ENCODE measurements around the gene DENND2C. TPM values are rescaled to one million over a fixed set of nuclear protein-coding genes. Genes with fewer than 3 reads are reported as not detected.
"Not testable (repeated sequence)": the region's sequence is repeated elsewhere in the genome, so short reads cannot be mapped to it uniquely, and the experiment has no call there.

The DENND2C gene
- total RNA-seq, 2 donors from 2014 or later: 0.64 to 1.3 TPM

DNA sequence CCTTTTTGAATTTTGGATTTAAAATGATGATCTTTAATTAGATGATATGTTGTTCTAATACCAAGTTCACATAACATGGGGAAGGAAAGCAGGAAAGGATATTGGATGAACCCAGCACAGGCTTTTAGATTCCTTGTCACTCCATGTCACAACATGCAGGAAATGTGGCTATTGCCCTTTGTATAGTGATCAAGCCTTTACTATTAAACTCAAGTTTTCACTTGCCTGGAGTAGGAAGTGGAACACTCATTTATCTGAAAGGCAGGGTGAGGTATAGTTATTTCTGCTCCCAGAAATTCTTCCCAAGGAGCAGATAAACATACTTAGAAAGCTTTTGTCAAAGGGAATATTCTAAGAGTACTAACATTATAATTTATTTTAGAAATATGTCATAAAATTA lies 51.2 kb downstream of the DENND2C start:
- ATAC-seq (no peak), DNase-seq (no peak)
- intact Hi-C loops (cut with DNase I, micrococcal nuclease): no loop called here

DNA sequence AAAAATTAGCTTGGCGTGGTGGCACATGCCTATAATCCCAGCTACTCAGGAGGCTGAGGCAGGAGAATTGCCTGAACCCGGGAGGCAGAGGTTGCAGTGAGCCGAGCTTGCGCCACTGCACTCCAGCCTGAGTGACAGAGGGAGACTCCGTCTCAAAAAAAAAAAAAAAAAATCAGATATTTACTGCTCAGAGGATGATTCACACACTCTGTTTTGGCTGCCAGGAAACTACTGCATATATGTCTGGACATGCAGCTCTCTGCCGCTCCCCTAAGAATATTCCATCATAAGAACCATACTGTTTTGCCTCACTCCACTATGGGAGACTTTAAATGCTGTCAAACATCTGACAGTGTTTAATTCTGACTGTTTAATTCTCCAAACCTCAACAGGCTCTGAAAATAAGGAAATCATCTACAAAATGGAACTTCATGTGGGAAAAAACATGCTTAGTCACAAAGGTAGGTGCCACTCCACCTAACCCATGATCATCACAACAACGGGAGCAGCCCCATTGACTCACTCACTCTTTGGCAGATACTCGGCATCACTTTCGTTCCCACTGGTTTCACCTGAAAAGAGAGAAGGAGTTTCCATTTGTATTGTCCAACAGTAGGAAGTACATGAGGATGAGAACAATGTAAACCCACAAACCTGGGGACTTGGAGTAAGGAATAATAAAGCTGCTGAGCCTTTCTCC lies 59.2 kb downstream of the DENND2C start:
- DNase-seq (no peak), ATAC-seq (no peak)
- intact Hi-C loops (cut with DNase I, micrococcal nuclease): no loop called here

DNA sequence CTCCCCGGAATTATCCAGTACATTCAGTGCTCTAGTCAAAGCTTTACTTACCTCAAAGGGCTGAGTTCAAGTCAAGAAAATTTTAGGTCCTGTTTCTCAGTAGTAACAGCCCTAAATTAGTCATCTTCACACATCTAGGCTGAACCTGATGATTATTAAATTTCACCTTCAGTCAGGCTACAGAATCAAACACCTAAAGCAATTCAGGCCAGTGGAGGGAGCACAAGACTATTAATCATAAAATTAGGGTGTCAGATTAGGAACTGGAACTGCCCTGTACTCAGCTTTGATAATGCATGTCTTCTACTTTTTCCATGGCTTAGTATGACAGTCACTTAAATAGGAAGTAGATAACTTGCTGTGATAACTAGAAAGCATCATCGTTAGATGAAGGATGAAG lies 60.0 kb downstream of the DENND2C start:
- DNase-seq (no peak), ATAC-seq (no peak)
- intact Hi-C loops (cut with DNase I, micrococcal nuclease): no loop called here

DNA sequence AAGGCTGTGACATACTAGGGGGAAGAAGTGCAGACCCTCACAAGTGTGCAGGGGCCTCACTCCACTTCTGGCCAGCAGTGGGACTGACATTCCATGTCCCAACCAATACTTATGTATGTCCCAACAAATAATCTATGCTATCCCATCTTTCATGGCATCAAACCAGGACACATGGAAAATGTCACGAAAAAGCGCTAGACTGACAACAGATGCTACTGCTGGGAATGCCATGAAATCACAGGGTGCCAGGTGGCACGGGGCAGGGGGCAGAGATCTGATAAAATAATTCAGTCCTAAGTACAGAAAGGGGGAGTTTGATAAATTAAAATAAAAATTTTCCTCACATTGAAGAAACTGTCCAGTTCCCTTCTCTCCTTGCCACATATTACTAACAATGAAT lies 60.8 kb downstream of the DENND2C start:
- no peak for ATAC-seq
- intact Hi-C loops (cut with DNase I, micrococcal nuclease): no loop called here
- DNase-seq: no peak

DNA sequence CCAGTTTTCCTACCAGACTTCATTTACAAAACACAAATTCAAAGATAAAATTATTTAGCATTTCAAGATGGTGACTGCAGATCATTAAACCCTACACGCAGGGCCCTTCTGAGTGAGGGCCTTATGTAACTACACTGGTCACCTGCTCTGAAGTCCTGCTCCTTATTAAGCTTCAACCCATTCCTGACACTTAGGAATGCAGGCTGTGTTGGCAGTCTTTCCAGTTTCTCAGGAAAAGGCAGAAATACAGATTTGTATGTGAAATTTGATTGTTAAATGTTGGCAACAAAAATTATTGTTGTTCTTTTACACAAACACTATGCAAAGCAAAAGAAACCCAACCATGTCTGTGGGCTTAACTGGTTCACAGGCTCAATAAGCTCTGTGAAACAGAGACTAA lies 62.6 kb downstream of the DENND2C start:
- intact Hi-C loops (cut with DNase I, micrococcal nuclease): no loop called here
- ATAC-seq (no peak), DNase-seq (no peak)

DNA sequence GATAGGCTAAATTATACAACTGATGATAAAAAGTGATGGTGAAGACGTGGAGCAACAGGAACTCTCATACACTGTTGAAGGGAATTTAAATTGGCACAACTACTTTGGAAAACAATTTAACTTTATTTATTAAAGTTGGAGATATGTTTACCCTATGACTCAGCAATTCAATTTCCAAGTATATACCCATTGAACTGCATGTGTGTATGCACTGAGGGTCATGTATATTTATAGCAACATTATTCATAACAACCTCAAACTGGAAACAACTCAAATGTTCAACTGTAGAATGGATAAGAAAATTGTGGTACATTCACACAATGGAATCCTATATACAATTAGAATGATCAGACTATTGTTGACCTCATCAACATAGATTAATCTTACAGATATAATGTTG lies 71.9 kb downstream of the DENND2C start:
- intact Hi-C loops (cut with DNase I, micrococcal nuclease): no loop called here
- DNase-seq (no peak), ATAC-seq (no peak)

DNA sequence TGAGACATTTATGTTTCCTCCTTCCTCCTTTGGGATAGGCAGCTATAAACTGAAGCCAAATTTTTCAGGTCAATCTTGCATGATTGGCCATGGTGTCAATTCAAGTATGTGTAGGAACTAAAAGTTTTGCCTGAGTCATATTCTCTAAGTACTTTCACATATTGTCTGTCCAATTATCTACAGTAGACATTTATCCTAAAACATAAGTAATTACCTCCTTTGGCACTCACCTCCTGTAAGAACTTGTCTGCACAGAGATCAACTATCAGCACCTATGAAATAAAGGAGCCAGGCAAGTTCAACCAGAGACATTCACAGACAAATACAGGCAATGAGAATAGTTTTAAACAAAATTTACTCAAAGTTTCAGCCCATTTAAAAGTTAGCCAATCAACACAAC lies 74.2 kb downstream of the DENND2C start:
- DNase-seq (no peak), ATAC-seq (no peak)
- intact Hi-C loops (cut with DNase I, micrococcal nuclease): no loop called here

DNA sequence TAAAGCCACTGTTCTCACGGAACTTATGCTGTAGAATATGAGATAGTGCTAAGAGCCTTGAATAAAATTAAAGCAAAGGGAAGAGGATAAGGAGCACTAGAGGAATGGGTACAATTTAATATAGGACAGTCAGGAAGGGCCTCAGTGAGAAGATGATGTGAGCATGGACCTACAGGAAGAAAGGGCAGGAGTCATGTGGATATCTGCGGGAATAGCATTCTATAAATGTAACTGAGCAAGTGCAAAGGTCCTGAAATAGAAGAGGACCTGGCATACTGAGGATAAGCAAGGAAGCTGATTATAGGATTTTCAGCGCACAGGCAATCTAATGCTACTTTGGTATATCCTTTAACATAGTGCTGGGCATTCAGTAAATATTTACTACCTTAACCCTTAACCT lies 75.8 kb downstream of the DENND2C start:
- no peak for DNase-seq
- intact Hi-C loops (cut with DNase I, micrococcal nuclease): no loop called here
- ATAC-seq: no peak

DNA sequence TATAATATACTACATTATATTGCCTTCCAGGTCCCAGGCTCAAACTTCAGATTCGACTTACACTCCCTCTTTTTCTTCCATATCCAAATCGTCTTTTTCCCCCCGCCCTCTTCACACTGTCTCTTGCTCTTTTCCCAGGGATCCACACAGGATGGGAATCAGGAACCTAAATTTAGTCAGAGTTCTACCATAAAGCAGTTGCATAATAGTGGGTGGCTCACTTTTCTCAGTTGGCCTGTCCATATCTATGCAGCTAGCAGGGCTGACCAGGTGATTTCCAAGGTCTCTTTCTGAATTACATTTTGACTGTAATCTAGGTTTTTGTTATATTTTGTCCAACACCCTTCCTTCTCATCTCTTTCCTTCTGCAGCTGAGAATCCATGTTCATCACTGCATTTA lies 80.7 kb downstream of the DENND2C start:
- intact Hi-C loops (cut with DNase I, micrococcal nuclease): no loop called here
- ATAC-seq (no peak), DNase-seq (no peak)

DNA sequence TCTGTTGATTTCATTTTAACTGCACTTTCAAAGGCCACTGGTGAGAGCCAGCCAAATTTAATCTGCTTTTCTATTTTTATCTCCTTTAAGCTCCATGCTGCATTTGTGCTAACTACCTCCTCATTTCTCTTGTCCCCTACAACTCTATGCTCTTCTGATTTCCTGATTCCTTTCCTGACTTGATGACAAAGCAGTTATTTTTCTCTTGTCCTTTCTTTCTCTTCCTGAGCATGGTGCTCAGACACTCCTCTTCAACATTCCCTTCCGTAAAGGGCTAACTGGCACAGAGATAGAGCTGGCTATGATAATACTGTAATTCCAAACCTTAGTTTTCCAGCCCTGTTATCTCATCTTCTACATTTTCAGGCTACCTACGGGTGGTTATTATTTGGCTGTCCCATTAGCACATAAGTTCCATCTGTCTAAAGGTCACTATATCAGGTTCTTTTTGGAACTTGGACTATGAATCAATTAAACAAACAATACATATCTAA lies 81.6 kb downstream of the DENND2C start:
- ATAC-seq (no peak), DNase-seq (no peak)
- intact Hi-C loops (cut with DNase I, micrococcal nuclease): no loop called here

DNA sequence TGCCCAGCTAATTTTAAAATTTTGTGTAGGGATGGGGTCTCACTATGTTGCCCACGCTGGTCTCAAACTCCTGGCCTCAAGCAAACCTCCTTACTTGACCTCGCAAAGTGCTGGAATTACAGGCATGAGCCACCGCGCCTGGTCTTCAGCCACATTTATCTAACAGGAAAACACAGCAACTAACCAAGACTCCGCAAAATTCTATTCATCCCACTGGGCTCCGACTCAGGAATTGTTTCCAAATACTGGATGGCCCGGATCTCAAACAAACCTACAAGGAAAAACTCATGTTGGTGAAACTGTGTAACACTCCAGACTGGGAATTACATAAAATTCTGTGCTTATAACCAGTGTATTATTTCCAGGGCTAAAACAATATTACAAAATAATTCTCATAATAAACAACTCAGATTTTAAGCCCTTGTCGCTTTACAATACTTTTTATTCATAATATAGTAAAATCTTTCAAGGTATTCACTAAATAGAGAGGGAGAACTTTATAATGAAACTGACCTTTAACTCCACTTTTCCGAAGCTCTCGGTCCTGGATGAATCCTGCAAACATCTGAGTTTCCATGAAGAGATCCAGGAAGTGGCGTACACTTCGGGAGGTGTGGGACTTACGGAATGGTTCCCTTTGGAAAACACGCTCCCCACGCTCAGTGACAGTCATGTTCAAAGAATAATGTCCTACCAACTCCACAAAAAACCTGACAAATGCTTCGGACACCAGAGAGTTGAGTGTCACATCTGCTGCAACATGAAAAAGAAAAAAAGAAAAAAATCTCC lies 82.5 kb downstream of the DENND2C start:
- no peak for DNase-seq
- intact Hi-C loops (cut with DNase I, micrococcal nuclease): no loop called here
- ATAC-seq: no peak

DNA sequence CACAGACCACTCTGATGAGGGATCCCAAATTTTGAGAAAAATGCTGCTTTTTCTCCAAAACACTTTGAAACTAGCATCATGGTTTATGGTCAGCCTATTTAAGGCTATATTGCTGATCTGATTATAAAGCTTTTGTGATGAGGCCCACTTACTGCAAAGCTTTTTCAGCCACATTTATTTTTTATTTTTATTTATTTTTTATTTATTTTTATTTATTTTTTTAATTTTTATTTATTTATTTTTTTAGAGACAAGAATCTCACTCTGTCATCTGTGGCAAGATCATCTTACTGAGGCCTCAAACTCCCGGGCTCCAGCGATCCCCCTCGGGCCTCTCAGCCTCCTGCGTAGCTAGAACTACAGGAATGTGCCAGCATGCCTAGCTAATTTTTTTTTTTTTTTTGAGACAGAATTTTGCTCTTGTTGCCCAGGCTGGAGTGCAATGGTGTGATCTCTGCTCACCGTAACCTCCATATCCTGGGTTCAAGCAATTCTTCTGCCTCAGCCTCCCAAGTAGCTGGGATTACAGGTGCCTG lies 83.3 kb downstream of the DENND2C start:
- no peak for DNase-seq
- ATAC-seq: no peak
- intact Hi-C loops (cut with DNase I, micrococcal nuclease): no loop called here

DNA sequence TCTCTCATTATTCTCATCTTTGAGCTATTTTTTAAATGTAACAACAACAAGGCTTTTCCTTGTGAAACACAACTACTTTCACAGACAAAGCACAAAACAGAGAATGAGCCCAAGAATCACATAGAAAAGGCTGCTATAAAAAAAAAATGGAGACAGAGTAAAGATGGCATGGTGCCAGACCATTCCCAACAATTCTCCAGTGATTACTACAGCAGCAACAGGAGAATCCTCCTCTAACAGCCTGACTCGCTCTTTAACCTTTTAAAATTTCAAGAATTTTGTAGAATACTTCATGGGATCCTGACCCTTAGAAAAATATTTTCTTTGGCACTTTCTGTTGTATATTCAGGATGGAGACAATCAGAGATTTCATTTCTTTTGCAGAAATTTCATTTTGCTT lies 84.6 kb downstream of the DENND2C start:
- ATAC-seq (no peak), DNase-seq (no peak)
- intact Hi-C loops (cut with DNase I, micrococcal nuclease): no loop called here

DNA sequence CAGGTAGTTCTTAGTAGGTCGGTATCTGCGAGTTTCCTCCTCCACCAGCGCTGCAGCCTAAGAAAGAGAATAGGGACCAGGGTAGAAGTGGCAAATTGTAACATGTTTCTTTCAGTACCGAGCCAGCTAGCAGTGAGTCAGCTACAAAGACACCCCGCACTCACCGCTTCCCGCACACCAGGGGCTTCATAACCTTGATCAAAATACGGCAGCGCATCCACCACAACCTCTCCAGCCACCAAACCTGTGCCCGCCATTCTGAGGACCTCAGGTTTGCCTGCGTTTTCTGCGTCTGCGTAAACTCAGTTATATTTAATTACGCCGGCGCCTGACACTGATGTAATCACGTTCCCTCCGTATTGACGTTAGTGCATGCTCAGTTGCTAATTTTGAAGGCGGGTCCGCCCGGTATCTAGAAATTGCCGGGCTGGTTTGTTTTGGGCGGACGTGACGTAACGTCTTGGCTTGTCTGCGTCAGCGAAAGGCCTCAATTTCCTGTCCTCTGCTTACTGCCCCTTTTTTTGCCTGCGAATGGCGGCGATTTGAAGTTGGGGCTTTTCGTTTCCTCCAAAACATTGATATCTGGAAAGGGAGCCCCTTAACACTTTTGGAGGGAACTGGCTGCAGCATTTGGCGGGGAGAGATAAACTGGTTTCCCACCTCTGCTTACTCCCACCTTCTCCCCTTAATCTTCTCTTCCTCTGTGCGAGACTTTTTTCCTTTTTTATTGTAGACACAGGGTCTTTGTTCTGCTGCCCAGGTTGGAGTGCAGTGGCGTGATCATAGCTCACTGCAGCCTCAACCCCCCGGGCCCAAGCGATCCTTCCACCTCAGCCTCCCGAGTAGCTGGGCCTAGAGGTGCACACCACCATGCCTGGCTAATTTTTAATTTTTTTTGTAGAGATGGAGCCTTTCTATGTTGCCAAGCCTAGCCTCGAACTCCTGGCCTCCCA lies 88.2 kb downstream of the DENND2C start, which contains the start of gene BCAS2:
Gene BCAS2 (minus strand): TSS at position 281 of the 953 bp plus-strand sequence. CDS start 24 bp downstream, at position 257.
- intact Hi-C loops (cut with DNase I, micrococcal nuclease): no loop called here
- DNase-seq: peak; percentile 96 to 98
- peak; percentile 99 for ATAC-seq

DNA sequence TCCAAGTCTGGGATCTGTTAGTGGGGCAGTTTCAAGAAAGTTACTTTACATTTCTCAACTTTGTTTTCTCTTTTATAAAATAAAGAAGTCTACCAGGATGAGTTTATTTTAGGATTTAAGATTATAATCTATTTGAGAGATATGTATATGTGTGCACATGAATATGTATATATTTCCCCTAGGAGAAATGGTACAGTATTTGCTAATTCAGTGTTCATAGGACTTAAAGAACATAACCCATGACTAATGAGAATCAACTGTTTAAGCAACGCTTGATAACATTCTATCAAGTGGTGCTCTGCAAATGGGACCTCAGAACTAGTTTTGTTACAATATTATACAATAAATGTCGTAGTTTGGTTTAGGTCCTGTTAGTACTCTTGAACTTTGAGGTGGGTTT lies 95.5 kb downstream of the DENND2C start:
- ATAC-seq (no peak), DNase-seq (no peak)
- intact Hi-C loops (cut with DNase I, micrococcal nuclease): no loop called here

DNA sequence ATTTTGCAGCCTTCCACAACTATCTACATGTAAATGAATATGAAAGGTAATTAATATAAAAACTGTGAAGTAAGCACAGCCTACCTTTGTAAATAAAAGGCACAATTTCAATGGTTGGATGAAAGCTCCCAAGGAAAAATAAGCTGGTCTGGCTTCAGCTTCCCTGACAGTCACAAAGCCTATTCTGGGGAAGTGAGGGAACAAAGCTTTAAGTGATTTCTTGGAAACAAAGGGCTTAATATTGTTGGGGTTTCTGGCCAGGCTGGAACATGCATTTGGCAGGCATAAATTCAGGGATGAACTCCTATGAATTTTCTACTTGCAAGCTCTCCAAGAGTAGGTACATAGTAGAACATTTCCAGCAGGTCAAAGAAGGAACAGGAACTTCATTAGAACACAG lies 105.7 kb downstream of the DENND2C start:
- DNase-seq: no peak
- ATAC-seq: no peak
- intact Hi-C loops (cut with DNase I, micrococcal nuclease): no loop called here

DNA sequence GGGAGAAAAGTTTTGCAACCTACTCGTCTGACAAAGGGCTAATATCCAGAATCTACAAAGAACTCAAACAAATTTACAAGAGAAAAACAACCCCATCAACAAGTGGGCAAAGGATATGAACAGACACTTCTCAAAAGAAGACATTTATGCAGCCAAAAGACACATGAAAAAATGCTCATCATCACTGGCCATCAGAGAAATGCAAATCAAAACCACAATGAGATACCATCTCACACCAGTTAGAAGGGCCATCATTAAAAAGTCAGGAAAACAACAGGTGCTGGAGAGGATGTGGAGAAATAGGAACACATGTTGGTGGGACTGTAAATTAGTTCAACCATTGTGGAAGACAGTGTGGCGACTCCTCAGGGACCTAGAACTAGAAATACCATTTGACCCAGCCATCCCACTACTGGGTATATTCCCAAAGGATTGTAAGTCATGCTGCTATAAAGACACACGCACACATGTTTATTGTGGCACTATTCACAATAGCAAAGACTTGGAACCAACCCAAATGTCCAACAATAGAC lies 106.8 kb downstream of the DENND2C start:
- ATAC-seq; intact Hi-C loops (cut with DNase I, micrococcal nuclease); DNase-seq: not testable (repeated sequence)

DNA sequence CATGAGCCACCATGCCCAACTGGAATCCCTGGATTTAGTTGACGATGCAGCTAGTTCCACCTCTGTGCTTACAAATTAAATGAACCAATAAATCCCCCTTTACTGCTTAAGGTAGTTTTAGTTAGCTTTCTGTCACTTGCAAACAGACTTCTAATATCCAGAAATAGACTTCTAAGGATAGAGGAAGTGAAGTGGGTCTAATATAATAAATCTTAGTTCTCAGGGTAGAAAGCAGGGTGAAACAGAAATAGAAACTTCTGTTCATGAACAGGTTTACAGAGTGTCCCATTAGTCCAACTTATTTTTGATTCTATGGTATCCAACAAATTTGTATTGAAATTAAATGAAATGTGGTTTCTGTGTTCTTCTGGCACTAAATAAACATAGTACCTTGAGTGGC lies 108.5 kb downstream of the DENND2C start:
- ATAC-seq (no peak), DNase-seq (no peak)
- intact Hi-C loops (cut with DNase I, micrococcal nuclease): no loop called here

DNA sequence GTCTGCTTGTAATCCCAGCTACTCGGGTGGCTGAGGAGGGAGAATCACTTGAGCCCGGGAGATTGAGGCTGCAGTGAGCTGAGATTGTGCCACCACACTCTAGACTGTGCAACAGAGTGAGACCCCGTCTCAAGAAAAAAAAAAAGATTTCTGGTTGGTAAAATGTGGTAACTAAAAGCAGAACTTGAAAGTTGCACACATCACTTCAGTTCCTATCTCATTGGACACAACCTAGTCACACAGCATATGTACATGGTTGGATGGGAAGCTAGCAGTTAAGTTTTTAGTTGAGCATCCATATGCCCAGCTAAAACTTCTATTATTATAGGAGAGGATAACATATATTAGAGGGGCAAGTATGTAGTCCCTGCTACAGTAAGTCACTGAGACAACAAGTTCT lies 110.5 kb downstream of the DENND2C start:
- DNase-seq (no peak), ATAC-seq (no peak)
- intact Hi-C loops (cut with DNase I, micrococcal nuclease): no loop called here

Data from left colon (tissue), 2 donors.